NCI-H1105 treated with DMSO at 0.1 percent for 48 hours (cell line): Measurements from ENCODE around the gene NFATC4.

Experiments used
- DNase-seq: peaks from one replicate; lab custom pipeline; 2025; lab: John Stamatoyannopoulos, UW

NFATC4 gene

GRCh38 chr14:24428628-24429394, 60.8 kb downstream of the NFATC4 start:
- DNase-seq, result no peak
